OCI-LY7 (cell line): ENCODE data around the gene PXN. TPM values are rescaled to one million over a fixed set of nuclear protein-coding genes. Genes with fewer than 3 reads are reported as not detected.

ENCODE experiments used
- BruUV-seq: library from RNA; stranded (reverse); fragments of 400-500 nt; replicated peaks from 2 replicates; lab custom pipeline; 2021; lab: Mats Ljungman, UMichigan
- CTCF ChIA-PET: fragments of 300-600 bp; sonication (Branson Sonifier 250); formaldehyde crosslinking; loops from one replicate; lab custom pipeline; 2022; ENCODE audit warnings: antibody characterized with exemption; ENCODE audit not compliant: unreplicated experiment; lab: Charles Lee
- POLR2A ChIA-PET: fragments of 300-600 bp; sonication (Branson Sonifier 250); formaldehyde crosslinking; loops from one replicate; lab custom pipeline; 2022; ENCODE audit warnings: antibody characterized with exemption; lab: Charles Lee
- DNase-seq: peaks from one replicate; pipeline ENCODE4 v3.0.0-alpha.2; 2015; ENCODE audit warnings: low spot score
- H2AFZ ChIP-seq: fragments of 200-600 bp; sonication (generic), shearing (Covaris generic); 2 replicates; pipeline ENCODE4 v1.6.1; 2014; ENCODE audit warnings: mild to moderate bottlenecking, antibody characterized with exemption, low read length, moderate library complexity
- H3K27ac ChIP-seq: fragments of 200-600 bp; sonication (generic); 2 replicates; pipeline ENCODE4 v1.5.1; 2014; ENCODE audit warnings: mixed run types, low read depth, mild to moderate bottlenecking, moderate library complexity, low read length, inconsistent platforms; ENCODE audit not compliant: poor library complexity, severe bottlenecking
- H3K36me3 ChIP-seq: fragments of 200-600 bp; sonication (generic); 2 replicates; pipeline ENCODE4 v1.6.1; 2014; ENCODE audit warnings: mild to moderate bottlenecking, antibody characterized with exemption, low read length, moderate library complexity, mixed read lengths; ENCODE audit not compliant: insufficient read depth
- H3K4me1 ChIP-seq: fragments of 200-600 bp; sonication (generic); 2 replicates; pipeline ENCODE4 v1.5.1; 2014; ENCODE audit warnings: mild to moderate bottlenecking, low read length; ENCODE audit not compliant: insufficient read depth, poor library complexity, severe bottlenecking
- H3K4me2 ChIP-seq: fragments of 200-600 bp; sonication (generic); 2 replicates; pipeline ENCODE4 v1.6.1; 2014; ENCODE audit warnings: mild to moderate bottlenecking, low read length
- H3K4me3 ChIP-seq: fragments of 200-600 bp; sonication (generic); 2 replicates; pipeline ENCODE4 v1.5.1; 2014; ENCODE audit warnings: mild to moderate bottlenecking, low read depth, low read length; ENCODE audit not compliant: poor library complexity, severe bottlenecking
- H3K79me2 ChIP-seq: fragments of 200-600 bp; sonication (generic); 2 replicates; pipeline ENCODE4 v1.6.1; 2016; ENCODE audit warnings: low read depth, mild to moderate bottlenecking, low read length, moderate library complexity, mixed read lengths; ENCODE audit not compliant: insufficient read depth
- H3K9me2 ChIP-seq: fragments of 200-600 bp; sonication (generic); 2 replicates; pipeline ENCODE4 v1.6.1; 2016; ENCODE audit warnings: mild to moderate bottlenecking, low read length, mixed read lengths; ENCODE audit not compliant: insufficient read depth
- H3K9me3 ChIP-seq: fragments of 200-600 bp; sonication (generic); 2 replicates; pipeline ENCODE4 v1.6.1; 2014; ENCODE audit warnings: mild to moderate bottlenecking, mixed run types, low read length, mixed read lengths
- H4K20me1 ChIP-seq: fragments of 200-600 bp; sonication (generic); 2 replicates; pipeline ENCODE4 v1.6.1; 2014; ENCODE audit warnings: mild to moderate bottlenecking, antibody characterized with exemption, low read length, moderate library complexity, mixed read lengths; ENCODE audit not compliant: insufficient read depth
- EZH2phosphoT487 ChIP-seq: fragments of 200-600 bp; sonication (generic); IDR thresholded peaks from 2 replicates; pipeline ENCODE4 v1.6.1; 2018; ENCODE audit warnings: low read depth, borderline replicate concordance, mild to moderate bottlenecking, mixed run types, antibody characterized with exemption, low read length, moderate library complexity, mixed read lengths
- intact Hi-C: fragments of 100-400 bp; cut with micrococcal nuclease; formaldehyde crosslinking; loops from one replicate; pipeline ENCODE4 v1.10.0; 2022; ENCODE audit not compliant: unreplicated experiment
- total RNA-seq, 2 experiments: library from RNA; depleted of rRNA in 1 of 2; stranded (reverse); fragments of >200 nt in 1 of 2; shearing (Covaris generic) in 1 of 2; gene quantifications; 2 replicates each; pipeline ENCODE4 v1.2.3, GENCODE V29; 2014 to 2022
- TF ChIP-seq, protein P1 (sequence below): fragments of 200-600 bp; sonication (generic); conservative IDR thresholded peaks from 2 replicates; pipeline ENCODE4 v1.5.1; 2014; ENCODE audit warnings: mild to moderate bottlenecking, antibody characterized with exemption, low read length, moderate library complexity, mixed read lengths

The PXN gene
- total RNA-seq, 2 experiments from 2014 or later = 8.6 to 22.9 TPM

DNA sequence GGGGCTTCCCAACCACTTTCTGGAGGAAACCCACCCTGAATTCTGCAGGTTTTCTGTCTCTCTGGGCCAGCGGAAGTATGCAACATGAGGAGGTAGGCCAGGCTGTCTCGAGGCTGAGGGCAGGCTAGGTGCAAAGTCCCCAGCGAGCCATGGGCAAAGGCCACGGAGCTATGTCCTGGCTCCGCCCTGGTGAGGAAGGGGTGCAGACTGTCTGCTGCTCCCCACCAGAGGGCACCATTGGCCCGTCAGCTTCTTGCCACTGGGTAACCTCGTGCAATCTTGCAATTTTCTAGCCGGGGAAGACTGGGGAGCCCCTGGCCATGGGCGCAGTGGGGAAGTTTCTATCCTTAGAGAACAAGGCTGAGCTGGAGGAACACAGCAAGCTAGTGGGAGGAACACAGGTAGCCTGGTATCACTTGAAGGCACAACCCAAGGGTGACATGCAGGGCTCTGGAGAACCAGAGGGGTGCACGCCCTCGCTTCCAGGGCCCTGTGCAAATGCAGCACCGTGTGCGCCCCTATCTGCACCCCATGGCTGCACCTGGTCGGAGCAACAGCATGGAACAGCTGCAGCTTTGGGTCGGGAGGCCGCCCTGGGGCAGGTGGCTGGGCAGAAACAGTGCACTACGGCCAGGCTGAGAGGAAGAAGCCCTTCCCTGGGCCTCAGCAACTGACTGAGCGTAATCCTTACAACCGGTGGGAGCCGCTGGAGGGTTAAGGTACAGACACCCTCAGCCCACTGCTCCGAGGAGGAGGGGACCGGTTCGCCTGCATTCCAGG, 37.0 kb downstream of the PXN start:
- Histone ChIP-seq H3K9me3 (no peaks in the 10 kb centered on the region), H3K27ac (peak overlapping the region; percentile 69), H3K79me2 (no peaks in the 10 kb centered on the region), H3K4me2 (peak overlapping the region; percentile 65), H3K4me1 (peaks cover 57% of the 10 kb centered on the region), H3K4me3 (peak overlapping the region; percentile 43), H3K36me3 (no peaks in the 10 kb centered on the region), H2AFZ (peak overlapping the region; percentile 72), H4K20me1 (no peaks in the 10 kb centered on the region), H3K9me2 (no peaks in the 10 kb centered on the region)
- intact Hi-C loops = loop anchor here (1.0 to 10.0 kb wide), 4 partner anchors 37 to 206 kb away; partner anchors contain the start of genes COX6A1, PXN and RNU4-2
- POLR2A ChIA-PET = interaction anchor here (0.6 to 4.8 kb wide), 15 partner anchors 11 to 103 kb away, joined by 3 to 75 read pairs (median 4); partner anchors contain the start of genes PXN, RNU4-1, RNU4-2 and RPLP0
- CTCF ChIA-PET = interaction anchor here (0.6 to 3.5 kb wide), 11 partner anchors 10 to 658 kb away, joined by 3 to 68 read pairs (median 4); partner anchors contain the start of genes PXN and RNU4-1
- no TSS peak for BruUV-seq
- TF ChIP-seq, protein P1, sequence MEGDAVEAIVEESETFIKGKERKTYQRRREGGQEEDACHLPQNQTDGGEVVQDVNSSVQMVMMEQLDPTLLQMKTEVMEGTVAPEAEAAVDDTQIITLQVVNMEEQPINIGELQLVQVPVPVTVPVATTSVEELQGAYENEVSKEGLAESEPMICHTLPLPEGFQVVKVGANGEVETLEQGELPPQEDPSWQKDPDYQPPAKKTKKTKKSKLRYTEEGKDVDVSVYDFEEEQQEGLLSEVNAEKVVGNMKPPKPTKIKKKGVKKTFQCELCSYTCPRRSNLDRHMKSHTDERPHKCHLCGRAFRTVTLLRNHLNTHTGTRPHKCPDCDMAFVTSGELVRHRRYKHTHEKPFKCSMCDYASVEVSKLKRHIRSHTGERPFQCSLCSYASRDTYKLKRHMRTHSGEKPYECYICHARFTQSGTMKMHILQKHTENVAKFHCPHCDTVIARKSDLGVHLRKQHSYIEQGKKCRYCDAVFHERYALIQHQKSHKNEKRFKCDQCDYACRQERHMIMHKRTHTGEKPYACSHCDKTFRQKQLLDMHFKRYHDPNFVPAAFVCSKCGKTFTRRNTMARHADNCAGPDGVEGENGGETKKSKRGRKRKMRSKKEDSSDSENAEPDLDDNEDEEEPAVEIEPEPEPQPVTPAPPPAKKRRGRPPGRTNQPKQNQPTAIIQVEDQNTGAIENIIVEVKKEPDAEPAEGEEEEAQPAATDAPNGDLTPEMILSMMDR = peak; percentile 95
- TF ChIP-seq EZH2phosphoT487 = no peak
- DNase-seq = peak; percentile 91

DNA sequence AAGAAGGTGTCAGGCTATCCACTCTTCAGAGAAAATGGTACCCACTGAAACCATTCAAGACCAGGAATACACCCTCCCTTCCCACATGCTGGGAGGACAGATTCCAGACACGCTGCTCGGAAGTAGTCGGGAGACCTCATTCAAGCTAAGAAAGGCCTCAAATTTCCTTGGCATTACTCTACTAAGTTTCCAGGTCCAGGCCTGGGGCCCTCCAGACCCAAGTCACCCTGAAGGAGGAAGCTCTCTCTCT, 37.6 kb downstream of the PXN start:
- Histone ChIP-seq H3K4me3 (no peak overlapping the region), H3K4me2 (peak overlapping the region; percentile 65; the same call in 1 of the 2 replicates), H3K36me3 (no peaks in the 10 kb centered on the region), H3K79me2 (no peaks in the 10 kb centered on the region), H2AFZ (peak overlapping the region; percentile 72; the same call in 1 of the 2 replicates), H3K27ac (peak overlapping the region; percentile 69), H3K4me1 (peaks cover 57% of the 10 kb centered on the region), H4K20me1 (no peaks in the 10 kb centered on the region), H3K9me2 (no peaks in the 10 kb centered on the region), H3K9me3 (no peaks in the 10 kb centered on the region)
- intact Hi-C loops = loop anchor here (1.0 to 10.0 kb wide), 4 partner anchors 37 to 207 kb away; partner anchors contain the start of genes COX6A1, PXN and RNU4-2
- no TSS peak for BruUV-seq
- no peak for DNase-seq
- TF ChIP-seq EZH2phosphoT487 = no peak
- TF ChIP-seq, protein P1 = no peak
- ChIA-PET POLR2A (interaction anchor here (0.6 to 4.8 kb wide), 15 partner anchors 10 to 102 kb away, joined by 3 to 75 read pairs (median 4); partner anchors contain the start of genes PXN, RNU4-1, RNU4-2 and RPLP0), CTCF (interaction anchor here (0.6 to 3.5 kb wide), 10 partner anchors 11 to 659 kb away, joined by 3 to 68 read pairs (median 4); partner anchors contain the start of genes PXN and RNU4-1)
